GM19351 (cell line): ENCODE data around the gene GOLGA2.
A peak's percentile ranks its signal among the peaks of the same experiment; 100 is the strongest.

Source experiments
- ATAC-seq: cut with Tn5 transposase; IDR thresholded peaks from one replicate; pipeline ENCODE4 v1.9.1; 2021; ENCODE audit warnings: mild to moderate bottlenecking, moderate library complexity; ENCODE audit not compliant: unreplicated experiment

GOLGA2 gene

DNA sequence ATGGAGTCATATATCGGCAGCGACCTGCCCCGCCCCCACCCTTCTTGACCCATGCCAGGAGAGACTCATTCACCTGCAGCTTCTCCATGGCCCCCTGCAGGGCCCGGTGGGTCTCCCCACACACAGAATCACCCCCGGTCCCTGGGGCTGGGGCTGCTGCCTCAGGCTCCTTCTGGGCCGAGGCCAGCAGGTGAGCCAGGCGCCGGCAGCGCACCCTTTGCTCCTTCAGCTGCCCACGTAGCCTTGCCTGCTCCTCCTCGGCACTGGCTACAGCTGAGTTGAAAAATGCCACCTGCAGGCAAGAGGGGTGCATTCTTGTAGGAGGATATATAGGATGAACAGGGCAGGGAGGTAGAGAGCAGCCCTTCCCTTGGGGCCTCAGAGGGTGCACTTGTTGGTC is 17.9 kb downstream of the GOLGA2 start:
- no peak for ATAC-seq

GRCh38 chr9:128257086-128257825 is 18.6 kb downstream of the GOLGA2 start:
- ATAC-seq, result no peak

GRCh38 chr9:128254855-128255759 is 20.7 kb downstream of the GOLGA2 start:
- ATAC-seq, result no peak

GRCh38 chr9:128254362-128254761 is 21.4 kb downstream of the GOLGA2 start:
- no peak for ATAC-seq

- ATAC-seq, result no peak
Measured at GRCh38 chr9:128253991-128254346, 21.8 kb downstream of the GOLGA2 start.

DNA sequence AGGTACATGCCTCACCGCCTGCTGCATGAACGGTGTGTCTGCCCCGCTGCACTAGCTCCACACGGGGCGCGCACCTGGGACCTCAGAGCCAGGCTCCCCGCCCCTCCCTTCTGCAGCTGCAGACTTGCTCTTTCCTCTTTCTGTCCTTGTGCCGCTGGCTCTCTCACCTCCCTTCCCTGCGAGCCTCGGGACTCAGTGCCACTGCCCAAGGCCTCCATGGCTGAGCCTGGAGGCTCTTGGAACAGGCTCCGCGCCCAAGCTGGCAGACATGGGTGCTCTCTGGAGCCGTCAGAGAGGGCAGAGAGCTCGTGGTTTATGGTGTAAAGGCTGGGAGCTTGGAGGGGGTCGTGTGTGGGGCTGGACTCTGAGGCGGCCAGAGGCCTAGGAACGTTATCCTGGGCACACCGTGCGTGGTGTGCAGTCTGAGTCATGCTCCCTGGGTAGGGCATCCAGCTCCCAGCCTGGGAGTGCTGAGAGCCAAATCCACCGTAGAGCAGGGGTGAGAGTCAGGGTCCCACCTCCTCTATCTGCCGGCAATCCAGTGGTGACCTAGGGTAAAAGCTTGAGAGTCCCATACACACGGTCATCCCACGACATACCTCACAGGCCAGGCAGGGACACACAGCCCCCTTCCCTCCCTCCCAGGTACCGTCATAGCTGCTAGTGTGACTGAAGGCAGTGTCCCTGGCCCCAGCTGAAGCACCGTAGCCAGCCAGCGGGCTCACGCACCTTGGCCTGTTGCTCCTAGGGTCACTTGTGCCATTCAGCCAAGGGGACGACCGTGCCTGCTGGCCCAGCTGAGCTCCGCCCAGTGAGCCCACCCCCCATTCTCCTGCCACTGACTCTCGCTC is 22.4 kb downstream of the GOLGA2 start:
- ATAC-seq, result no peak

- ATAC-seq, result no peak
Measured at GRCh38 chr9:128252317-128253139, 23.3 kb downstream of the GOLGA2 start.

- no peak for ATAC-seq
Measured at GRCh38 chr9:128251732-128252100, 24.1 kb downstream of the GOLGA2 start.

GRCh38 chr9:128250839-128251731 is 24.7 kb downstream of the GOLGA2 start:
- ATAC-seq, result no peak

GRCh38 chr9:128249908-128250838 is 25.6 kb downstream of the GOLGA2 start:
- ATAC-seq, result peak; percentile 92

DNA sequence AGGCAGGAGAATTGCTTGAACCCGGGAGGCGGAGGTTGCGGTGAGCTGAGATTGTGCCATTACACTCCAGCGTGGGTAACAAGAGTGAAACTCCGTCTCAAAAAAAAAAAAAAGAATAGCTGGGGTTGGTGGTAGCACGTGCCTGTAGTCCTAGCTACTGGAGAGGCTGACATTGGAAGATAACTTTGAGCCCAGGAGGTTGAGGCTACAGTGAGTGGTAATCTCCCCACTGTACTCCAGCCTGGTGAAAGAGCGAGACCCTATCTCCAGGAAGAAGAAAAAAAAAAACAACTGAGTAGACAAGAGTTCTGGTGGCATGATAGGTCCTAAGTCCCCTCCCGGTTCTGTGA is 26.3 kb downstream of the GOLGA2 start:
- no peak for ATAC-seq

GRCh38 chr9:128247226-128247803 is 28.5 kb downstream of the GOLGA2 start:
- ATAC-seq, result no peak

GRCh38 chr9:128246471-128246870 is 29.3 kb downstream of the GOLGA2 start:
- no peak for ATAC-seq

DNA sequence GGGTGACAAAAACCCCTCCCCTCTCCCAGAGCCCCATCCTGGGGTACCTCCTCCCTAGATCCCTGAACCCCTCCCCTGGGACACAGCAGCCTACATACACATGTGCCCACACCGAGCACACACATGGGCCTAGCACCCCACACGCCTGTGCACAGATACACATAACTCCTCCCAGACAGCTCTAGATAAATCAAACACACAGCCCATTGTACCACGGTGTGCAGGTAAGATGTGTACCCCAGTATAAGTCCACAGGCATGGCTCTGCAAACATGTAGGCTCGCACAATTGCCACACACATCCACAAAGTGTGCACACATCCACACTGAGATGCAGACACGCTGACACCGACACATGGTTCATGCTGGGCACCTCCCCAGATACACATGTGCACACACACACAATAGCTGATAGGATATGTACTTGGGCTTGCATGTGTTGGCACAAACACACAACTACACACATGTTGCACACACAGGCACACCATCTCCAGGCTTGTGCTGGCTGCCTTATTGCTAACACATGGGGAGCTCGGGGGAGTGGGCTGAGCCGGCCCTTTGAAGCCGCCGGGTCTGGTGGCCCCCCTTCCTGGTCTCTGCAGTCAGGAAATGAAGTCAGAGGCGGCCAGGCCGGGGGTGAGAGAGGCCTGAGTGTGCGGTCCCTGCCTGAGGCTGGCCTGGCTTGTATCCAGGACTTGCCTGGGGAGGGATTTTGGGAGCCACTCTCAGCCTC is 30.2 kb downstream of the GOLGA2 start:
- ATAC-seq, result no peak

GRCh38 chr9:128244837-128245231 is 31.0 kb downstream of the GOLGA2 start:
- ATAC-seq, result no peak

- ATAC-seq, result no peak
Measured at GRCh38 chr9:128244091-128244836, 31.5 kb downstream of the GOLGA2 start.
